SU-DHL-6 (cell line): ENCODE results near the gene APOBEC3G.

Experiments used
- CTCF ChIP-seq: fragments of 200-600 bp; sonication (generic); IDR thresholded peaks from one replicate; pipeline ENCODE4 v1.5.1; 2017; ENCODE audit warnings: antibody characterized with exemption, mild to moderate bottlenecking, low read length, moderate library complexity; ENCODE audit not compliant: insufficient read depth, poor library complexity, severe bottlenecking
- EZH2phosphoT487 ChIP-seq: fragments of 200-600 bp; sonication (generic), shearing (Covaris generic); conservative IDR thresholded peaks from 2 replicates; pipeline ENCODE4 v1.6.1; 2018; ENCODE audit warnings: mild to moderate bottlenecking, antibody characterized with exemption, low read length, moderate library complexity, mixed read lengths

DNA sequence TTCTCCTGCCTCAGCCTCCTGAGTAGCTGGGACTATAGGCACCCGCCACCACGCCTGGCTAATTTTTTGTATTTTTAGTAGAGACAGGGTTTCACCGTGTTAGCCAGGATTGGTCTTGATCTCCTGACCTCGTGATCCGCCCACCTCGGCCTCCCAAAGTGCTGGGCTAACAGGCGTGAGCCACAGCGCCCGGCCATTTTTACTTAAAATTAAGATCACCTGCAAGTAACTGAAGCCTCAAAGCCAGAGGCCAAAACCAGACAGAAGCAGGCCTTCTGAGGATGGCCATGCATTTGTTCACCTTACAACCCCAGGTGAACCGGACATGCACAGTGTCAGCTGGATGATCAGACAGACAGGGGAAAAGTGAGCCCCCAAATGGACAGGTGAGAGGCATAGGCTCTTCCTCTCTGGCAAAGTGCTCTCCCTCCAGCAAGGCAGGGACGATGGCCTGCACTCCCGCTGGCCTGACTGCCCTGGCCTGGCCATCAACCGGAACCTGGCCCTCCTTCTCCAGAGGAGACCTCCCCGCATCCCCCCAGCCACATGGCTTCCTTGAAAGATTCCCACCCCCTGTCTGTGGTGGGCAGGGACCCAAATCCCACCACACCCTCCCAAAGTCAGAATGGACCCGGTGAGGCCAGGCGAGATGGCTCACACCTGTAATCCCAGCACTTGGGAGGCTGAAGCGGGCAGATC, 45.8 kb downstream of the APOBEC3G start:
- TF ChIP-seq CTCF, result no peak
- TF ChIP-seq EZH2phosphoT487, result no peak
